ENCODE data around the gene SMAD3.

Gene SMAD3

DNA sequence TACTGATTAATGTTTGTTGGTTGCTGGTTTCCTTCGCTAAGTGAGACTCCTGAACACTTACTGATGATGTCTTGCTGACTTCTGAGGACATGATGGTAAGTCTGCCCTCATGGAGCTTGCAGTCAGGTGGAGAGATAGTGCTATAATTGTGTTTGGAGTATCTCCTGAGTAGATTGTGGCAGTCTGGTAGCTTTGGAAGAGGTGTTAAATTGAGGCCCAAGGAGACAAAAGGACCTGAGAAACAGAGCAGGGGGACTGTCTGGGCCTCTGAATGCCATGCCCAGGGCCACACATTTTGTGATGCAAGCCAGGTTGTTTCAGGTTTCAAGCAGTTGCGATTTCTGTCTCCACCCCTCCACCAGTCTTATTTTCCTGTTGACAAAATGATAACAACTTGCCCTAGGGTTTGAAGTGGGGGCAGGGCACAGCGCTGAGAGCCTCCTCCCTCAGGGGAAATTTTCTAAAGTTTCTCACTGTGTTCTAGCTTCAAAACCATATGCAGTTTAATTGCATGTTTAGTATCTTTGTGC, 16.7 kb downstream of the SMAD3 start:
- Histone ChIP-seq H3K27me3 (ENCODE audit: insufficient read depth, low read length, poor library complexity) (no peaks in the 10 kb centered on the region), H3K9me3 (ENCODE audit: insufficient read depth, low read length, severe bottlenecking) (no peaks in the 10 kb centered on the region), H3K4me2 (ENCODE audit: insufficient read depth, low read length) (no peak overlapping the region), H3K79me2 (ENCODE audit: insufficient read depth, low read length) (no peaks in the 10 kb centered on the region), H4K20me1 (ENCODE audit: insufficient read depth, low read length) (no peaks in the 10 kb centered on the region), H2AFZ (ENCODE audit: low read depth, low read length) (no peak overlapping the region), H3K4me3 (ENCODE audit: low read depth in 1 of 2, low read length in 2 of 2) (no peak overlapping the region), H3K27ac (ENCODE audit: low read length) (no peak overlapping the region), H3K36me3 (ENCODE audit: insufficient read depth, low read length) (no peaks in the 10 kb centered on the region), H3K9ac (ENCODE audit: low read depth, low read length) (no peak overlapping the region), H3K4me1 (ENCODE audit: insufficient read depth, low read length) (no peaks in the 10 kb centered on the region)
- TF ChIP-seq, protein P1, sequence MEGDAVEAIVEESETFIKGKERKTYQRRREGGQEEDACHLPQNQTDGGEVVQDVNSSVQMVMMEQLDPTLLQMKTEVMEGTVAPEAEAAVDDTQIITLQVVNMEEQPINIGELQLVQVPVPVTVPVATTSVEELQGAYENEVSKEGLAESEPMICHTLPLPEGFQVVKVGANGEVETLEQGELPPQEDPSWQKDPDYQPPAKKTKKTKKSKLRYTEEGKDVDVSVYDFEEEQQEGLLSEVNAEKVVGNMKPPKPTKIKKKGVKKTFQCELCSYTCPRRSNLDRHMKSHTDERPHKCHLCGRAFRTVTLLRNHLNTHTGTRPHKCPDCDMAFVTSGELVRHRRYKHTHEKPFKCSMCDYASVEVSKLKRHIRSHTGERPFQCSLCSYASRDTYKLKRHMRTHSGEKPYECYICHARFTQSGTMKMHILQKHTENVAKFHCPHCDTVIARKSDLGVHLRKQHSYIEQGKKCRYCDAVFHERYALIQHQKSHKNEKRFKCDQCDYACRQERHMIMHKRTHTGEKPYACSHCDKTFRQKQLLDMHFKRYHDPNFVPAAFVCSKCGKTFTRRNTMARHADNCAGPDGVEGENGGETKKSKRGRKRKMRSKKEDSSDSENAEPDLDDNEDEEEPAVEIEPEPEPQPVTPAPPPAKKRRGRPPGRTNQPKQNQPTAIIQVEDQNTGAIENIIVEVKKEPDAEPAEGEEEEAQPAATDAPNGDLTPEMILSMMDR (IDR thresholded peaks at IDR 0.05; ENCODE audit: borderline replicate concordance, extremely low read depth, low read length, poor library complexity, severe bottlenecking): no peak
- TF ChIP-seq EZH2 (IDR thresholded peaks at IDR 0.05; ENCODE audit: borderline replicate concordance, low read depth, low read length, severe bottlenecking): no peak
- ATAC-seq (ENCODE audit: insufficient read depth, low read depth) (no peak), DNase-seq (no peak)

DNA sequence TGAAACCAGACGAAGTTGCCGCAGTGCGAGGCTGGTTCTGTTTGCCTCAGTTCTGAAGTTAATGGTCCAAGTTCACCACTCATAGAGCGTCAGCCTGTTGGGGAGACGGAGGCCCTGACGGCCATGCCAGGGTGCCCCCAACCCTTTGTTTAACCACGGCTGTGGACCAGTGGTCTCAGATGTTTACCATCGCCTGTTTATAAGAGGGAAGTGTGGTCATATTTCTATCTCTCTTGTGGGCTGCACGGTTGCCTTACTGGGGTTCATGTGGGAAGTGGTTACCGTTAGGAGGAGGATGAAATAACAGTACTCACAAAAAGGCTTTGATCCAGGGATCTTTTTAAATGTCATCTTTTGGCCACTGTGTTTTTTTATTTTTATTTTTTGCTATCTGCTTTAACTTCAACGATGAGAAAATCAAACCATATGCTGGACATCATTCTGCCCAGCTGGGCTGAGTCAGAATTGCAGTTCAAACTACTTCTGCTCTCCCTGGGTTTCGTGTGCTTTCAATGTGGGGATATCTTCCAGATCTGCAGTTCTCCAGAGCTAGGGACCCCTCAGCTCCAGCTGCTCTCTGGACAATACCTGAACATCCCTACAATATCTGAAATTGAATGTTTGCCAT, 17.8 kb downstream of the SMAD3 start:
- Histone ChIP-seq H3K4me3 (ENCODE audit: low read depth in 1 of 2, low read length in 2 of 2) (no peak overlapping the region), H4K20me1 (ENCODE audit: insufficient read depth, low read length) (no peaks in the 10 kb centered on the region), H3K27me3 (ENCODE audit: insufficient read depth, low read length, poor library complexity) (no peaks in the 10 kb centered on the region), H3K9me3 (ENCODE audit: insufficient read depth, low read length, severe bottlenecking) (no peaks in the 10 kb centered on the region), H3K9ac (ENCODE audit: low read depth, low read length) (no peak overlapping the region), H3K79me2 (ENCODE audit: insufficient read depth, low read length) (no peaks in the 10 kb centered on the region), H3K27ac (ENCODE audit: low read length) (no peak overlapping the region), H3K36me3 (ENCODE audit: insufficient read depth, low read length) (no peaks in the 10 kb centered on the region), H3K4me1 (ENCODE audit: insufficient read depth, low read length) (no peaks in the 10 kb centered on the region), H2AFZ (ENCODE audit: low read depth, low read length) (no peak overlapping the region), H3K4me2 (ENCODE audit: insufficient read depth, low read length) (no peak overlapping the region)
- no peak for ATAC-seq (ENCODE audit: insufficient read depth, low read depth)
- no peak for DNase-seq
- TF ChIP-seq, protein P1 (IDR thresholded peaks at IDR 0.05; ENCODE audit: borderline replicate concordance, extremely low read depth, low read length, poor library complexity, severe bottlenecking): no peak
- TF ChIP-seq EZH2 (IDR thresholded peaks at IDR 0.05; ENCODE audit: borderline replicate concordance, low read depth, low read length, severe bottlenecking): no peak

DNA sequence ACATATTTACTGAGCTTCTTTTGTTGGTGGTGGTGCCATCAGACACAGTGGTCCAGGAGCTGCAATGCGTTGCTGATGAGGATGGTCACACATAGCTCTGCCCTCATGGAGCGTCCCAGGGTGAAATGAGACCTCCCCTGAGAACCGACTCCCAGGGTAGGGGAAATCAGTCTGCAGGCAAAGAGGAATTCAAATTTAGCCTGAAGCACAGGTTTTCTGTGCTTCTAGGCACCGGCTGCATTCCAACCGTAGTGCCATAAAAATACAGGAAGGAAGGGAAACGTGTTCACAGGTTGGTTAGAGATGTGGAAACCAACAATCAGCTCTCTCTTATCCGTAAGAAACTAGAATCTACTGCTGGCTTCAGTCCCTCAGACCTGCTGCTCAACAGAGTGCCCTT, 19.2 kb downstream of the SMAD3 start:
- Histone ChIP-seq H4K20me1 (ENCODE audit: insufficient read depth, low read length) (no peaks in the 10 kb centered on the region), H3K4me3 (ENCODE audit: low read depth in 1 of 2, low read length in 2 of 2) (no peak overlapping the region), H3K27me3 (ENCODE audit: insufficient read depth, low read length, poor library complexity) (peaks cover 5% of the 10 kb centered on the region), H3K79me2 (ENCODE audit: insufficient read depth, low read length) (no peaks in the 10 kb centered on the region), H3K27ac (ENCODE audit: low read length) (no peak overlapping the region), H3K9ac (ENCODE audit: low read depth, low read length) (no peak overlapping the region), H3K36me3 (ENCODE audit: insufficient read depth, low read length) (no peaks in the 10 kb centered on the region), H3K4me1 (ENCODE audit: insufficient read depth, low read length) (no peaks in the 10 kb centered on the region), H3K4me2 (ENCODE audit: insufficient read depth, low read length) (no peak overlapping the region), H2AFZ (ENCODE audit: low read depth, low read length) (no peak overlapping the region), H3K9me3 (ENCODE audit: insufficient read depth, low read length, severe bottlenecking) (no peaks in the 10 kb centered on the region)
- no peak for ATAC-seq (ENCODE audit: insufficient read depth, low read depth)
- TF ChIP-seq, protein P1 (IDR thresholded peaks at IDR 0.05; ENCODE audit: borderline replicate concordance, extremely low read depth, low read length, poor library complexity, severe bottlenecking): no peak
- no peak for TF ChIP-seq EZH2 (IDR thresholded peaks at IDR 0.05; ENCODE audit: borderline replicate concordance, low read depth, low read length, severe bottlenecking)
- no peak for DNase-seq
